HG03521 (cell line): ENCODE results near the gene CRHBP.

Experiments used
- ATAC-seq: cut with Tn5 transposase; IDR thresholded peaks from one replicate; pipeline ENCODE4 v1.9.1; 2021; ENCODE audit warnings: mild to moderate bottlenecking, moderate library complexity; ENCODE audit not compliant: unreplicated experiment

The CRHBP gene

DNA sequence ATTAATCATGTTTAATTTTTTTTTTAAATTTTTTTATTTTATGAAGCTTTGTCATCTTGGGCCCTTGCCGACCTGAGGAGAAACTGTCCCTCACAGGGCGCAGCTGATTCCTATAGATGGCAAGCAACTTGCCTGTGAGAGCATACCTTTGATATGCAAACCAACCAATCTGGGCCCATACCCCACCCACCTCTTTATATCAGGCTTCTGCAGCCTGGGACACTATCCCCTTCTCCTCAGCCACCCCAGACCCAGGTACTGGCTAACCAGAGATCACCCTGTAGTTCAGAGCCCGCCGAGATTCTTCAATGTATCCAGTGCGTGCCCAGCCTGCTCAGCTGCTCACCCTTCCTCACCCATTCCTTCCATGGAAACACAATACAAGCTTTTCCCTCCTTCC, 58.7 kb downstream of the CRHBP start:
- no peak for ATAC-seq

DNA sequence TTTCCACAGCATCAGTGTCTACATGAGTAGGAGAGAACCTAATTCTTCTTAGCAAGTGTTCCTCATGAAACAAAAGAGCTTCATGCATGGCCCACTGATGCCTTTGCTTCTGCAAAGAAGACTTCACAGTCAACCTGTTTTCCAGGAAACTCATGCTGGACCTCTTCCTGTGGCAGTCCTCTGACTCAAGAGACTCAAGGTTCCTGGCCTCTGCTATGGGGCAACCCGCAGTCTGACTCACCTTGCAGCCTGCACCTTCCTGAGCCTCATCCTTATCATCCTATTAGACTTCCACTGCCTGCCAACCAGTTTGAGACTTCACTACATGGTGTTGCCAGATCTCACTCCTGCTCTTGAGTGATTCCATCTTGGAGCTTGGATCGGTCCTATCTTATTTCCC, 59.8 kb downstream of the CRHBP start:
- ATAC-seq = no peak

DNA sequence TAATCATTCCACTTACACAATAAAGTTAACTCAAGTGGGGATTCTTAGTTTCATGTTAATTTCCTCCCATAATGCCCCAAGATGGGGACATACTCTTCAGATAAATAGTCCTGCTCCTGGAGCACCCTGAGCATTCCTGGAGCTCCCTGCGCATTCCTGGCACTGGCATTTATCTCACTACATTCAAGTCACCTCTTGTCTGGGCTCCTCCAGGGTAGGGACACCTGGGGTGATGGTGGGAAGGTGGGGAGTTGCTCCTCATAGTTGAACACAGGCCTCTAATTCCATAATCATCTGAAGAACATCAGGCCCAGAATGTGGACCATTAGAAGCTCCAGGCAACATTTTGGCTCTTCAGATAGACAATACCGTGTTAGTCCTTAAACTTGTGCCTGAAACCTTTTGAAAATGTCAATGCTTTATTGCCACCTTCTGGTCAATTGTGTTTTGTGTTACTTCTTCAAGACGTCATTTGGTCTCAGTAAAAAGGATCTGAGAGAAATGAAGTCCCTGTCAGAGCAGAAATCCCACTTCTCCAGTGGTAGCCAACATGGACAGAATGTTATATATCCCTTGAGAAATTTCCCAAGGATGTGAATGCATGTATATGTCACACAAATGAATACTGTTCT, 63.2 kb downstream of the CRHBP start:
- ATAC-seq = no peak

GRCh38 chr5:77016962-77017361, 64.1 kb downstream of the CRHBP start:
- no peak for ATAC-seq

DNA sequence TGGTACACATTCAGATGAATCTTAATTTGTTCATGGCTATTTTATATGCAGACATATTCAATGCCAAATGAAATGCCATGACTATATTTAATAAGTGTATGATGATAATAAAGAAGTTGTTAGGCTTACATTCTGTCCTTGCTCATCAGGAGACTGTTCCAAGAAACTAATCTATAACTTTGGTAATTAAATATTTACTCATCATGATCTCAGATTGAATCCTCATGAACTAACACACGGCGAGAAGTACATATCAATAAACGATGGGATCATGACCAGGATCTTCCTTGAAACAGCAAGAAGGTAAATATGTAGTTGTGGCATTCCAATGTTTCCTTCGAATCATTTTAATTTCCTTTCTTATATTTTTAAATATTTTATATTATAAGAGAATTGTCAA, 64.8 kb downstream of the CRHBP start:
- no peak for ATAC-seq
